Measurements from ENCODE around the gene CYP1A1. TPM values are rescaled to one million over a fixed set of nuclear protein-coding genes. Genes with fewer than 3 reads are reported as not detected.
"Not testable (repeated sequence)": the region's sequence is repeated elsewhere in the genome, so short reads cannot be mapped to it uniquely, and the experiment has no call there.

Gene CYP1A1
- total RNA-seq, 1 donor from 2014 or later, result 13.8 TPM

- DNase-seq (ENCODE audit: low spot score), result no peak
Measured at GRCh38 chr15:74735305-74735704, 10.0 kb upstream of the CYP1A1 start.

- DNase-seq (ENCODE audit: low spot score), result no peak
Measured at GRCh38 chr15:74733269-74733668, 7.9 kb upstream of the CYP1A1 start.

GRCh38 chr15:74732846-74733245 lies 7.5 kb upstream of the CYP1A1 start:
- no peak for DNase-seq (ENCODE audit: low spot score)

- DNase-seq (ENCODE audit: low spot score), result peak; percentile 34
Measured at GRCh38 chr15:74730619-74731316, 5.4 kb upstream of the CYP1A1 start.

GRCh38 chr15:74729372-74729771 lies 4.0 kb upstream of the CYP1A1 start:
- not testable (repeated sequence) for DNase-seq (ENCODE audit: low spot score)

- DNase-seq (ENCODE audit: low spot score), result not testable (repeated sequence)
Measured at GRCh38 chr15:74728699-74729098, 3.4 kb upstream of the CYP1A1 start.

- DNase-seq (ENCODE audit: low spot score), result no peak
Measured at GRCh38 chr15:74727727-74728126, 2.4 kb upstream of the CYP1A1 start.

- DNase-seq (ENCODE audit: low spot score), result no peak
Measured at GRCh38 chr15:74726774-74727164, 1.4 kb upstream of the CYP1A1 start.

GRCh38 chr15:74725845-74726773 lies 781 bp upstream of the CYP1A1 start:
- peak; percentile 24 for DNase-seq (ENCODE audit: low spot score)

- DNase-seq (ENCODE audit: low spot score), result no peak
Measured at GRCh38 chr15:74724570-74725224, 631 bp downstream of the CYP1A1 start.

GRCh38 chr15:74723754-74724334 lies 1.5 kb downstream of the CYP1A1 start:
- DNase-seq (ENCODE audit: low spot score), result peak; percentile 21

- no peak for DNase-seq (ENCODE audit: low spot score)
Measured at GRCh38 chr15:74723187-74723586, 2.1 kb downstream of the CYP1A1 start.

- no peak for DNase-seq (ENCODE audit: low spot score)
Measured at GRCh38 chr15:74722591-74722990, 2.7 kb downstream of the CYP1A1 start.

- DNase-seq (ENCODE audit: low spot score), result no peak
Measured at GRCh38 chr15:74716651-74717050, 8.7 kb downstream of the CYP1A1 start.

- no peak for DNase-seq (ENCODE audit: low spot score)
Measured at GRCh38 chr15:74712311-74712710, 13.0 kb downstream of the CYP1A1 start.

GRCh38 chr15:74710319-74711094 lies 14.8 kb downstream of the CYP1A1 start:
- no peak for DNase-seq (ENCODE audit: low spot score)

GRCh38 chr15:74709892-74710291 lies 15.4 kb downstream of the CYP1A1 start:
- no peak for DNase-seq (ENCODE audit: low spot score)

- DNase-seq (ENCODE audit: low spot score), result no peak
Measured at GRCh38 chr15:74709011-74709410, 16.3 kb downstream of the CYP1A1 start.

GRCh38 chr15:74696808-74697207 lies 28.5 kb downstream of the CYP1A1 start:
- no peak for DNase-seq (ENCODE audit: low spot score)

GRCh38 chr15:74696398-74696729 lies 29.0 kb downstream of the CYP1A1 start:
- no peak for DNase-seq (ENCODE audit: low spot score)
